HCT116 (cell line): ENCODE data around the gene DTNB. TPM values are rescaled to one million over a fixed set of nuclear protein-coding genes. Genes with fewer than 3 reads are reported as not detected.

Source experiments
- ATAC-seq: fragments of 200-7000 bp; cut with Tn5 transposase; 2 replicates; pipeline ENCODE4 v1.9.1; 2020; ENCODE audit warnings: mild to moderate bottlenecking, moderate library complexity
- BruUV-seq: library from RNA; stranded (reverse); fragments of 400-500 nt; replicated peaks from 2 replicates; lab custom pipeline; 2021; lab: Mats Ljungman, UMichigan
- CTCF ChIA-PET: fragments of 300-600 bp; sonication (Branson Sonifier 250); formaldehyde crosslinking; loops from one replicate; lab custom pipeline; 2021; ENCODE audit warnings: antibody characterized with exemption; lab: Charles Lee
- POLR2A ChIA-PET: fragments of 300-600, 350-600 bp; sonication (Branson Sonifier 250); formaldehyde crosslinking; loops from one replicate; lab custom pipeline; 2021; ENCODE audit warnings: antibody characterized with exemption; lab: Charles Lee
- RAD21 ChIA-PET, 2 experiments: fragments of 300-600 bp; sonication (Branson Sonifier 250); formaldehyde crosslinking; loops; one replicate each; lab custom pipeline; 2023; ENCODE audit warnings: low total read pairs in 2 of 2; ENCODE audit not compliant: uncharacterized antibody in 2 of 2, unreplicated experiment in 2 of 2, low non-redundant PET in 1 of 2; lab: Charles Lee
- DNase-seq: peaks from one replicate; pipeline ENCODE4 v3.0.0-alpha.2; 2010; ENCODE audit warnings: low read depth, low spot score
- H2AFZ ChIP-seq: fragments of 200-600 bp; shearing (Covaris generic), sonication (generic); 2 replicates; pipeline ENCODE4 v1.6.1; 2017; ENCODE audit warnings: low read depth, mixed run types, mixed read lengths, antibody characterized with exemption, low read length; ENCODE audit not compliant: poor library complexity, severe bottlenecking
- H3K27ac ChIP-seq: 2 replicates; pipeline ENCODE4 v1.5.1; 2012; ENCODE audit warnings: low read depth, low read length
- H3K27me3 ChIP-seq: fragments of 200-600 bp; sonication (generic); 2 replicates; pipeline ENCODE4 v1.6.1; 2016; ENCODE audit warnings: mixed run types, low read length, mixed read lengths; ENCODE audit not compliant: insufficient read depth
- H3K36me3 ChIP-seq, 2 experiments: fragments of 200-500 bp in 1 of 2; fragments of 200-600 bp in 1 of 2; sonication (Bioruptor generic) in 1 of 2; sonication (generic) in 1 of 2; 2 replicates each; pipeline versions ENCODE4 v1.5.1 to v1.6.1; 2014 to 2016; ENCODE audit warnings: low read length in 2 of 2, inconsistent platforms in 1 of 2, mixed read lengths in 1 of 2, mixed run types in 1 of 2; ENCODE audit not compliant: insufficient read depth in 2 of 2, control insufficient read depth in 1 of 2
- H3K4me1 ChIP-seq, 2 experiments: fragments of 200-600 bp in 1 of 2; sonication (generic) in 1 of 2; 2 replicates each; pipeline versions ENCODE4 v1.5.1 to v1.6.1; 2012 to 2017; ENCODE audit warnings: low read length in 2 of 2, inconsistent platforms in 1 of 2, mild to moderate bottlenecking in 1 of 2, mixed read lengths in 1 of 2, mixed run types in 1 of 2, moderate library complexity in 1 of 2; ENCODE audit not compliant: insufficient read depth in 2 of 2, control insufficient read depth in 1 of 2
- H3K4me2 ChIP-seq: fragments of 200-600 bp; sonication (generic); 2 replicates; pipeline ENCODE4 v1.6.1; 2017; ENCODE audit warnings: mixed run types, low read length, mixed read lengths
- H3K4me3 ChIP-seq, 2 experiments: fragments of 200-600 bp in 1 of 2; sonication (generic) in 1 of 2; replicated peaks in 1 of 2; 2 replicates each; pipeline ENCODE4 v1.5.1; 2011 to 2016; ENCODE audit warnings: low read length in 2 of 2, control low read depth in 1 of 2, low read depth in 1 of 2, mild to moderate bottlenecking in 1 of 2, mixed read lengths in 1 of 2, mixed run types in 1 of 2
- H3K79me2 ChIP-seq: fragments of 200-600 bp; sonication (generic); 2 replicates; pipeline ENCODE4 v1.6.1; 2017; ENCODE audit warnings: mild to moderate bottlenecking, mixed run types, low read length, moderate library complexity, mixed read lengths; ENCODE audit not compliant: insufficient read depth
- H3K9ac ChIP-seq: fragments of 200-600 bp; sonication (generic); 2 replicates; pipeline ENCODE4 v1.6.1; 2016; ENCODE audit warnings: low read length, mixed read lengths
- H3K9me2 ChIP-seq: fragments of 200-600 bp; sonication (generic), shearing (Covaris generic); 2 replicates; pipeline ENCODE4 v1.6.1; 2017; ENCODE audit warnings: mixed run types, mild to moderate bottlenecking, moderate library complexity; ENCODE audit not compliant: insufficient read depth
- H3K9me3 ChIP-seq, 2 experiments: fragments of 200-500 bp in 1 of 2; fragments of 200-600 bp in 1 of 2; sonication (Bioruptor generic) in 1 of 2; sonication (generic) in 1 of 2; 2 replicates each; pipeline ENCODE4 v1.6.1; 2014 to 2017; ENCODE audit warnings: low read length in 2 of 2, mixed read lengths in 2 of 2, inconsistent platforms in 1 of 2, low read depth in 1 of 2, mild to moderate bottlenecking in 1 of 2, mixed run types in 1 of 2, moderate library complexity in 1 of 2; ENCODE audit not compliant: control insufficient read depth in 1 of 2, insufficient read depth in 1 of 2
- H4K20me1 ChIP-seq: fragments of 200-600 bp; sonication (generic), shearing (Covaris generic); 2 replicates; pipeline ENCODE4 v1.6.1; 2017; ENCODE audit warnings: mixed run types, mild to moderate bottlenecking, moderate library complexity; ENCODE audit not compliant: insufficient read depth
- ATF3 ChIP-seq: IDR thresholded peaks from 2 replicates; pipeline ENCODE4 v1.6.1; 2012
- CBX3 ChIP-seq: IDR thresholded peaks from 2 replicates; pipeline ENCODE4 v1.6.1; 2012; ENCODE audit warnings: low read depth
- CEBPB ChIP-seq: IDR thresholded peaks from 2 replicates; pipeline ENCODE4 v1.6.1; 2012; ENCODE audit warnings: low read depth
- EGR1 ChIP-seq: IDR thresholded peaks from 2 replicates; pipeline ENCODE4 v1.6.1; 2012; ENCODE audit warnings: low read depth
- ELF1 ChIP-seq: IDR thresholded peaks from 2 replicates; pipeline ENCODE4 v1.6.1; 2012; ENCODE audit warnings: low read depth, borderline replicate concordance
- EZH2phosphoT487 ChIP-seq: fragments of 200-600 bp; IDR thresholded peaks from 2 replicates; pipeline ENCODE4 v1.6.1; 2018; ENCODE audit warnings: antibody characterized with exemption, borderline replicate concordance
- FOSL1 ChIP-seq: IDR thresholded peaks from 2 replicates; pipeline ENCODE4 v1.6.1; 2012; ENCODE audit warnings: low read depth
- JUND ChIP-seq: IDR thresholded peaks from 2 replicates; pipeline ENCODE4 v1.6.1; 2012
- MAX ChIP-seq: IDR thresholded peaks from 2 replicates; pipeline ENCODE4 v1.6.1; 2012
- POLR2AphosphoS5 ChIP-seq: IDR thresholded peaks from 2 replicates; pipeline ENCODE4 v1.6.1; 2011; ENCODE audit warnings: mild to moderate bottlenecking, low read depth, low read length, moderate library complexity
- SIN3A ChIP-seq: IDR thresholded peaks from 2 replicates; pipeline ENCODE4 v1.6.1; 2012; ENCODE audit warnings: low read depth
- SRF ChIP-seq: IDR thresholded peaks from 2 replicates; pipeline ENCODE4 v1.6.1; 2012; ENCODE audit warnings: low read depth
- ZFX ChIP-seq: fragments of 450-650 bp; IDR thresholded peaks from 2 replicates; pipeline ENCODE4 v1.6.1; 2017
- ZNF274 ChIP-seq: fragments of 200-500 bp; sonication (Bioruptor generic); IDR thresholded peaks from 2 replicates; pipeline ENCODE4 v1.6.1; 2014; ENCODE audit warnings: mild to moderate bottlenecking, low read depth, low read length, inconsistent platforms
- intact Hi-C: fragments of 100-400 bp; cut with micrococcal nuclease; formaldehyde crosslinking; loops from 2 replicates; pipeline ENCODE4 v1.10.0; 2022
- total RNA-seq: library from RNA; stranded (reverse); gene quantifications from one replicate; pipeline ENCODE4 v1.2.1, GENCODE V29; 2021; ENCODE audit not compliant: unreplicated experiment
- TF ChIP-seq, protein P1 (sequence below), 3 experiments: fragments of 200-600 bp in 1 of 3; sonication (generic) in 1 of 3; IDR thresholded peaks in 2 of 3; conservative IDR thresholded peaks in 1 of 3; 2 replicates each; pipeline ENCODE4 v1.5.1; 2012 to 2017; ENCODE audit warnings: low read depth in 2 of 3, low read length in 2 of 3, antibody characterized with exemption in 1 of 3, borderline replicate concordance in 1 of 3, control low read depth in 1 of 3, mild to moderate bottlenecking in 1 of 3, mixed read lengths in 1 of 3, mixed run types in 1 of 3, moderate library complexity in 1 of 3; ENCODE audit not compliant: insufficient read depth in 1 of 3
- TF ChIP-seq, protein P2 (sequence below): IDR thresholded peaks from 2 replicates; pipeline ENCODE4 v1.6.1; 2011; ENCODE audit warnings: mild to moderate bottlenecking, low read length, moderate library complexity; ENCODE audit not compliant: insufficient replicate concordance; ENCODE audit errors: extremely low read depth

DTNB gene
- total RNA-seq, 1 experiment from 2014 or later, result 30.2 TPM

DNA sequence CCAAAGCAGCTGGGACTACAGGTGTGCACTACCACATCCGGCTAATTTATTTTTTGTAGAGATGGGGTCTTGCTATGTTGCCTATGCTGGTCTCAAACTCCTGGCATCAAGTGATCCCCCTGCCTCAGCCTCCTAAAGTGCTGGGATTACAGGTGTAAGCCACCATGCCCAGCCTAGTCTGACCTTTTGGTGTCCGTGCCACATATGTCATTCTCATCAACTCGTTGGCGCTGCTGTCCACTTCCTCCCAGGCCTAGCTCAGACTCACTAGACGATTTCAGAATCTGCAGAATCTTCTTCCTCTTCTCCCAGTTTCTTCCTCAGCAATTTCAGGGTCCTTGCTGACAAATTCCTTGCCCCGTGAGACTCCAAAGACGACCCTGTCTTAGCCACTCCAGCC lies 291.9 kb downstream of the DTNB start:
- Histone ChIP-seq H3K27ac (no peak overlapping the region), H3K9ac (no peak overlapping the region), H2AFZ (no peak overlapping the region), H4K20me1 (no peaks in the 10 kb centered on the region), H3K36me3 (no peaks in the 10 kb centered on the region), H3K79me2 (no peaks in the 10 kb centered on the region), H3K4me2 (no peak overlapping the region), H3K27me3 (no peaks in the 10 kb centered on the region), H3K9me2 (no peaks in the 10 kb centered on the region), H3K9me3 (no peaks in the 10 kb centered on the region), H3K4me1 (peaks cover 8 to 17% of the 10 kb centered on the region in 2 experiments), H3K4me3 (no peak overlapping the region)
- intact Hi-C loops, result no loop called here
- TF ChIP-seq MAX (no peak), JUND (no peak)
- TF ChIP-seq, protein P1, sequence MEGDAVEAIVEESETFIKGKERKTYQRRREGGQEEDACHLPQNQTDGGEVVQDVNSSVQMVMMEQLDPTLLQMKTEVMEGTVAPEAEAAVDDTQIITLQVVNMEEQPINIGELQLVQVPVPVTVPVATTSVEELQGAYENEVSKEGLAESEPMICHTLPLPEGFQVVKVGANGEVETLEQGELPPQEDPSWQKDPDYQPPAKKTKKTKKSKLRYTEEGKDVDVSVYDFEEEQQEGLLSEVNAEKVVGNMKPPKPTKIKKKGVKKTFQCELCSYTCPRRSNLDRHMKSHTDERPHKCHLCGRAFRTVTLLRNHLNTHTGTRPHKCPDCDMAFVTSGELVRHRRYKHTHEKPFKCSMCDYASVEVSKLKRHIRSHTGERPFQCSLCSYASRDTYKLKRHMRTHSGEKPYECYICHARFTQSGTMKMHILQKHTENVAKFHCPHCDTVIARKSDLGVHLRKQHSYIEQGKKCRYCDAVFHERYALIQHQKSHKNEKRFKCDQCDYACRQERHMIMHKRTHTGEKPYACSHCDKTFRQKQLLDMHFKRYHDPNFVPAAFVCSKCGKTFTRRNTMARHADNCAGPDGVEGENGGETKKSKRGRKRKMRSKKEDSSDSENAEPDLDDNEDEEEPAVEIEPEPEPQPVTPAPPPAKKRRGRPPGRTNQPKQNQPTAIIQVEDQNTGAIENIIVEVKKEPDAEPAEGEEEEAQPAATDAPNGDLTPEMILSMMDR (IDR thresholded peaks at IDR 0.05 in 2 of 3, conservative IDR thresholded peaks at IDR 0.05 in 1 of 3; ENCODE audit: borderline replicate concordance in 1 of 3, insufficient read depth in 1 of 3, low read depth in 2 of 3, low read length in 2 of 3), result no peak
- no peak for DNase-seq
- CTCF ChIA-PET, result no interaction called here
- RAD21 ChIA-PET, result no interaction called here
- ATAC-seq, result no peak
- no TSS peak for BruUV-seq
- POLR2A ChIA-PET, result no interaction called here

DNA sequence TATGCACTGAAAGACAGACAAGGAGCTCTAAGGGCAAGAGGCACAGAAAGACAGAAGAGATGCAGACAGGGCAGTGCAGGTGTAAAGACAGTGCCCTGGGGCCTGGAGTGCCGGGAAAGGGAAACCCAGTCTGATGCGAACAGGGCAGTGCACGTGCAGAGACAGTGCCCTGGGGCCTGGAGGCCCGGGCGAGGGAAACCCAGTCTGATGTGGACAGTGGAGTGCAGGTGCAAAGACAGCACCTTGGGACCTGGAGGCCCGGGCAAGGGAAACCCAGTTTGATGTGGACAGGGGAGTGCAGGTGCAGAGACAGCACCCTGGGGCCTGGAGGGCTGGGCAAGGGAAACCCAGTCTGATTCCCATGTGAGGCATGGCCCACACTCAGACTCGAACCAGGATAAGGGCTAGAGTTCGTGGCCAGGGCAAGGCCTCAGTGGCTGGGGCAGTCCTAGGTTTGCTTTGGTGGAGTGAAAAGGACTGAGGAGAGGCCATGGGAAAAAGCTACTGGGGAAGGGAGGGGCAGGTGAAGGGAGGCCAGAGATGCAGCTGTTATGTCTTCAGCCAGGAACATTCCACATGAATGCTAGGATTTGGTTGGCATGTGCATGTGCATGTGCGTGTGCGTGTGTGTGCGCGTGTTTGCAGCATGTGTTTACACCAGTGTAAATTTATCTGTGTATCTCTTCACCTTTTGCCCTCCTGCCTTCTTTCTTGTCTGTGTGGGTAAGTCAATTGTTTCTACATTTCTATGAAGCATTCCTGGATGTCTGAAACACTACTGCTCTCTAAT lies 292.6 kb downstream of the DTNB start:
- Histone ChIP-seq H3K4me2 (no peak overlapping the region), H2AFZ (no peak overlapping the region), H3K27ac (no peak overlapping the region), H3K9ac (no peak overlapping the region), H3K9me3 (no peaks in the 10 kb centered on the region)
- TF ChIP-seq CEBPB (no peak), JUND (no peak), CBX3 (no peak), EZH2phosphoT487 (no peak), SRF (no peak), FOSL1 (no peak), ELF1 (no peak), ZFX (no peak), SIN3A (no peak), EGR1 (no peak), POLR2AphosphoS5 (no peak), ZNF274 (no peak), MAX (no peak), ATF3 (no peak)
- TF ChIP-seq, protein P2, sequence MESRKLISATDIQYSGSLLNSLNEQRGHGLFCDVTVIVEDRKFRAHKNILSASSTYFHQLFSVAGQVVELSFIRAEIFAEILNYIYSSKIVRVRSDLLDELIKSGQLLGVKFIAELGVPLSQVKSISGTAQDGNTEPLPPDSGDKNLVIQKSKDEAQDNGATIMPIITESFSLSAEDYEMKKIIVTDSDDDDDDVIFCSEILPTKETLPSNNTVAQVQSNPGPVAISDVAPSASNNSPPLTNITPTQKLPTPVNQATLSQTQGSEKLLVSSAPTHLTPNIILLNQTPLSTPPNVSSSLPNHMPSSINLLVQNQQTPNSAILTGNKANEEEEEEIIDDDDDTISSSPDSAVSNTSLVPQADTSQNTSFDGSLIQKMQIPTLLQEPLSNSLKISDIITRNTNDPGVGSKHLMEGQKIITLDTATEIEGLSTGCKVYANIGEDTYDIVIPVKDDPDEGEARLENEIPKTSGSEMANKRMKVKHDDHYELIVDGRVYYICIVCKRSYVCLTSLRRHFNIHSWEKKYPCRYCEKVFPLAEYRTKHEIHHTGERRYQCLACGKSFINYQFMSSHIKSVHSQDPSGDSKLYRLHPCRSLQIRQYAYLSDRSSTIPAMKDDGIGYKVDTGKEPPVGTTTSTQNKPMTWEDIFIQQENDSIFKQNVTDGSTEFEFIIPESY, result no peak
- TF ChIP-seq, all 23 proteins: peak for 0
- Histone ChIP-seq H3K9me2 (no peaks in the 10 kb centered on the region), H3K4me3 (no peak overlapping the region), H3K4me1 (peaks cover 12 to 19% of the 10 kb centered on the region in 2 experiments), H4K20me1 (no peaks in the 10 kb centered on the region), H3K79me2 (no peaks in the 10 kb centered on the region), H3K36me3 (no peaks in the 10 kb centered on the region), H3K27me3 (no peaks in the 10 kb centered on the region)
- POLR2A ChIA-PET, result no interaction called here
- ATAC-seq, result no peak
- BruUV-seq, result no TSS peak
- intact Hi-C loops, result no loop called here
- no peak for DNase-seq
- CTCF ChIA-PET, result no interaction called here
- RAD21 ChIA-PET, result no interaction called here
